Keratinocyte (primary cell): ENCODE data around the gene UBAC2.

Experiments
- CTCF ChIP-seq, 3 experiments: IDR thresholded peaks in 1 of 3; conservative IDR thresholded peaks in 1 of 3; optimal IDR thresholded peaks in 1 of 3; 2 replicates in 2 of 3; 3 replicates in 1 of 3; pipeline versions ENCODE3 to v1.5.1; 2011; ENCODE audit warnings: low read length in 3 of 3, mild to moderate bottlenecking in 3 of 3, moderate library complexity in 2 of 3, control low read depth in 1 of 3, inconsistent platforms in 1 of 3; ENCODE audit not compliant: insufficient read depth in 2 of 3; ENCODE audit errors: extremely low read depth in 1 of 3
- EZH2 ChIP-seq: IDR thresholded peaks from one replicate; pipeline ENCODE4 v1.6.1; 2012; ENCODE audit warnings: inconsistent platforms, mild to moderate bottlenecking, low read length, moderate library complexity

GRCh38 chr13:99374994-99375737 is 174.5 kb downstream of the UBAC2 start:
- TF ChIP-seq CTCF (optimal IDR thresholded peaks at IDR 0.05 in 1 of 3, IDR thresholded peaks at IDR 0.05 in 1 of 3, conservative IDR thresholded peaks at IDR 0.05 in 1 of 3; ENCODE audit: extremely low read depth in 1 of 3, insufficient read depth in 2 of 3, low read length in 3 of 3) = no peak
- TF ChIP-seq EZH2 = no peak
